Effector CD8-positive, alpha-beta T cell (primary cell): ENCODE data around the gene MAPKAPK3.
A peak's percentile ranks its signal among the peaks of the same experiment; 100 is the strongest.

Experiments used
- DNase-seq: peaks from one replicate; lab custom pipeline; 2025; lab: John Stamatoyannopoulos, UW
- total RNA-seq, 4 experiments: gene quantifications; one replicate each; lab custom pipeline; 2026; lab: John Stamatoyannopoulos, UW

MAPKAPK3 gene
- total RNA-seq, result 46.2 to 114 (median 75.6) reads per million in 4 experiments

DNA sequence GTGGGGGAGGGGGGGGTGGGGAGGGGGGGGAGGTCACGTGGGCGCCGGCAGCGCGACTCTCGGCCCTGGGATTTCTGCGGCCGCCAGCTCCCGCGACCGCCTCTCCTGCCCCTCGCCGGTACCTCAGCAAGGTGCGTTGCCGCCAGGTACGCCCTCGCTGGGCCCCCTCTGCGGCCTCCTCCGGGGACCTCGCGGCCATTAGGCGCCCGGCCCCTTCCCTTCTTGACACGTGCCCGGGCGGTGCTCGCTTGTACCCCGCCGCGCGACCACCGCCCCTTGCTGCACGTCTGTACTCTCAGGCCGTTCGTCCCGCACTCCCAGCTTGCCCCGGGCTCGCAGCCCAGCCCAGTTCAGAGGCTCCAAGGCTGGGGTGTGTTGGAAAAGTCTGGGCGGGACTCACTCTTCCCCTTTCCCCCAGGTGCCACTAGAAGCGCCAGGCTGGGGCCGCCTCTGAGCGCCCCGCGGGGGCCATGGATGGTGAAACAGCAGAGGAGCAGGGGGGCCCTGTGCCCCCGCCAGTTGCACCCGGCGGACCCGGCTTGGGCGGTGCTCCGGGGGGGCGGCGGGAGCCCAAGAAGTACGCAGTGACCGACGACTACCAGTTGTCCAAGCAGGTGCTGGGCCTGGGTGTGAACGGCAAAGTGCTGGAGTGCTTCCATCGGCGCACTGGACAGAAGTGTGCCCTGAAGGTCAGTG, at the start of gene MAPKAPK3:
Gene MAPKAPK3 (plus strand): TSS at position 56 of the 696 bp plus-strand sequence. CDS start 415 bp downstream, at position 471.
- DNase-seq, result peak; percentile 42

DNA sequence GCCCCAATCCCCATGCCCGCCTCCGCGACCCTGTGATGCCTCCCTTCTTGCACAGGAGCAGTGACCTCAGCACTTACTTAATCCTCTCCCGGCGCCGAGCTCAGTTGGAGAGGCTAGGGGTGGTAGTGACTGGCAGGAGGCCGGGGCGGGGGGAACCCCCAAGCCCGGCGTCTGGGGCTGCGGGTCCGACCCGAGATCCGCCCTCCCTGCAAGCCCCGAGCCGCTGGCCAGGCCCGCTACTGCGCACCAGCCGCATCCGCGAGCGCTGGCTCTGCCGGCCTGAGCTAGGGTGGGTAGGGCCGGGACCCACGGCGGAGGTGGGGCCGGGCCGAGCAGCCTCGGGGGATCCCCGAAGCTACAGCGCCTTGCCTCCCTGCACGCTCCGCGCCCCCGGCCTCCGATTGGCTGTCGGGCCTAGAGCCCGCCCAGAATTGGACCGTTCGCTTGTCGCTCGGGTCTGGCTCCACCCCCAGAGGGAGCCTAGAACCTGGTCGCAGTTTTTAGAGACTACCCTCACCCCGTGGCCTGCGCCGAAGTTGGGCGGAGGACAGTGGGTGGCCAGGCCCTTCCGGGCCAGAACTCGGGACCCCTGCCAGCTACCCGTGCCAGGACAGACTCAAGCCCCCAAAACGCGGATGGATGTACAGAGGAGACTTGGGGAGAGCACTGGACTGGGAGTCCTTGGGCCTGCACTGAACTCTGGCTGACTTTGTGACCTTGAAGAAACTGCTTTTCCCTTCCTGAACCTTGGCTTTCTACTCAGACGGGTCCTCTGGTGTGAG, 49.4 kb upstream of the MAPKAPK3 start, which contains the start of gene C3orf18:
Gene C3orf18 (minus strand): TSS at position 362 of the 782 bp plus-strand sequence. CDS start 2,048 bp downstream, outside the sequence.
- peak; percentile 88 for DNase-seq

DNA sequence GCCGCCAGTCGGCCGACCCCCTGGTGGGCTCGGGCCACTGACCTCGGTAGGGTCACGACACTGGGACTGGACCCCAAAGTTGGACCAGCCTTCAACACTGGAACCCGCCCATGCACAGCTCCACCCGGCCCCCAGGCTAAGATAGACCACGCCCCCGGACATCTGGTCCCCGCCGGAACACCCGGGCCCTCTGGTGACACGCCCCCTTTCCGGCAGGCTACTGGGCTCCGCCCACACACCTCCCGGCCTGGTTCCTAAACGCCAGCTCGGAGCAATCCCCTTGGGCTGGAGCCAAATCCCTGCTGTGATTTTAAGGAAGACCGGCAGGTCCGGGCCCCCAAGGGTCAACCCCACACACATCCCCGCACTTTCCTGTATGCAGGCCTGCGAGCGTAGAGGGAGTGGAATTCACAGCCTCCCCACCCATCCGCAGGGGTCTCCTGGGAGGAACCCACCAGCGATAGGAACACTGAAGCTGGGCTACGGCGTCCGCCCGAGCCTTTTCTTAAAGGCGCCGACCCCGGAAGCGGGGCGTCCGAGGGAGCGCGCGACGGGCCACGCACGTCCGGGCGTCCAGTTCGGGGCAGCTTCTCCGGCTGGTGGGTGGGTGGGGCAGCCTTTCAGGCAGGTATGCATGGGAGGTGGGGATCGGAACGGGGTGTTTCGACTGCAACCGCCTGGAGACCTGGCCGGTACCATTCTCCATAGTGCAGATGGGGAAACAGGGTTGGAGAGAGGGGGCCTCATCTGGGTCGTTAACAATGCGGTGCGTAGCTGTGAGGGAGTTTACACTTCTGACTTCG, 47.8 kb upstream of the MAPKAPK3 start, which contains the start of gene HEMK1:
Gene HEMK1 (plus strand): TSS at position 576 of the 803 bp plus-strand sequence. CDS start 1,583 bp downstream, outside the sequence.
- DNase-seq, result peak; percentile 84

DNA sequence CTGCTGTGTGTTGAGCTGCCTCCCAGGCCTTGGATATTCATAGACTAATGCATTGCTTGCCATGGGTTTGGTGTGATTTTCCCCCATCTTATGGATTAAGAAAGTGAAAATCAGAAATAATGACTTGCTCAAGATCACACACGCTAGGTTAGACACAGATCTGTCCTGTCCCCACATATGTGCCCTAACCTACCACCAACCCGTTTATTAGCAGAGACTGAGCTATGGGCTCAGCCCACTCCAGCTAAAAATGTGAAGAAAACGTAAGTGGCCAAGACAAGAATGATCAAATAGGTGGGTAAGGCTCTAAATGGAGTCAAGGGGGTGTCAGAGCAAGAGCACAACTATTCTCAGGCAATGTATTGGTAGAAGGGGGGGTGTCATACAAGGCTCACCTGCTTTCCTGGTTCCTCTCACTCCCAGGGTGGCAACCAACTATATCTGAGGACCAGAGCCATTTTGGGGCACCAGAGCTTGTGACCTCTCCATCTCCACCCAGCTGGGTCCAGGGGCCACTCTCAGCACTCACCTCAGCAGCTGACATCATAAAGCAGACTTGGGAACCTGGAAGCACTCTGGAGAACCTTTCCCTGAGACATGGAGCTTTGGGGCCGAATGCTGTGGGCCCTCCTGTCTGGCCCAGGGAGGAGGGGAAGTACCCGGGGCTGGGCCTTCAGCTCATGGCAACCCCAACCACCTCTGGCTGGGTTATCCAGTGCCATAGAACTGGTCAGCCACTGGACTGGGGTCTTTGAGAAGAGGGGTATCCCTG, 46.3 kb upstream of the MAPKAPK3 start:
- no peak for DNase-seq

DNA sequence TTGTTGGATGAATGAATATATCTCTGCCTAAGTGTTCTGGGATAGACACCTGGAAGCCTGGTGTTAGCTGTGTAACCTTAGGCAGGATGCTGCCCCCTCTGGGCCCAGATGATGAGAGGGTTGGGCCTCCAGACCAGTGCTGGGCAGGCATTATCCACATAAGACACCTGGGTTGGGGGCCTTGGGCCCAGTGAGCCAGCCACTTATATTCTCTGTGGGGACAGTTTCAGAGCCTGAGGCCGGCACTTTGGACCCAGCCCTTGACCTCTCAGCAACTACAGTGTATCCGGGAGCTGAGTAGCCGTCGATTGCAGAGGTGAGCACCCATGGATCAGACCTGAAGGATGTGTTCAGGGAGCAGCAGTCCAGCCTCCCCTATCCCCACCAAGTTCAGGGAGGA, 45.5 kb upstream of the MAPKAPK3 start:
- DNase-seq, result no peak

DNA sequence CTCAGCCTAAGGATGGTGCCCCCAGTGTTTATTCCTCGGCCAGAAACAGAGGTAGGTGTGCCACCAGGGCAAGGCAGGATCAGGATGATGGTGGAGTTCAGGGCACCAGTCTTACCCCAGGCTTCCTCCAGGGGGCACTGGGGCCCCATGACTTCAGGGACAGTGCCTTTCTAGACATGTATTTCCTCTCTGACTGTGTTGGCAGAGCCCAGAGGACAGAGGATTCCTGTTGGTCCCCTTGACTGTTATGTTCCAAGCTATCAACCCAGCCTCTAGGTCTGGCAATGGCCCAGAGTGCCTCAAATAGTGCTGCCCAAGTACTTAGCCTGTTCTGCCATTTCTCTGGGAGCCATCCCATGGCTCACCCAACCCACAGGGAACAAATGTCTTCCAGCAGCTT, 44.8 kb upstream of the MAPKAPK3 start:
- DNase-seq, result peak; percentile 68

DNA sequence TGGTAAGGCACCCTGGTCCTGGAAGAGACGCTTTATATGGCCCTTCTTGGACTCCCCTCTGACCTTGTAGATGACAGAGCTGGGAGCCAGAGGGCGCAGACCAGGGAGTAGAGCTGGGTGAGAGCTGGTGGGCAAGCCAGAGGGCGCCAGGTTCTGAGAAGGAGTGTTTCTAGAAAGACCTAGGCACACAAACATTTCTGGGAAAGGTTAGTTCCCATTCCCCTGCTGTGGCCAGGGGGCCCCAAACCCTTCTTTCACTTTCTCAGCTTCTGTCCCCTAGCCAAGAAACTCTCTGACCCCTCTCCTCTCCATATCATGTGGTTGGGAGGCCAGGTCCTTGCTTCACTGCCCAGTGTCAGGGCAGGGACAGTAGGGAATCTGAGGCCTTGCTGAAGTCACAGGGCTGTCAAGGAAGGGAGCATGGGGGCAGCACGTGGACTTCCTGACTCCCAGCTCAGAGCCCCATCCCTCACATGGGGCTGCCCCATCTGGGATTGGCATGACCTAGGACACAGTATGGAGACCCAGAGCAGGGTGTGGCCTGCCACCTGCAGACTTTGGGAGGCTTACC, 44.1 kb upstream of the MAPKAPK3 start:
- DNase-seq, result no peak

DNA sequence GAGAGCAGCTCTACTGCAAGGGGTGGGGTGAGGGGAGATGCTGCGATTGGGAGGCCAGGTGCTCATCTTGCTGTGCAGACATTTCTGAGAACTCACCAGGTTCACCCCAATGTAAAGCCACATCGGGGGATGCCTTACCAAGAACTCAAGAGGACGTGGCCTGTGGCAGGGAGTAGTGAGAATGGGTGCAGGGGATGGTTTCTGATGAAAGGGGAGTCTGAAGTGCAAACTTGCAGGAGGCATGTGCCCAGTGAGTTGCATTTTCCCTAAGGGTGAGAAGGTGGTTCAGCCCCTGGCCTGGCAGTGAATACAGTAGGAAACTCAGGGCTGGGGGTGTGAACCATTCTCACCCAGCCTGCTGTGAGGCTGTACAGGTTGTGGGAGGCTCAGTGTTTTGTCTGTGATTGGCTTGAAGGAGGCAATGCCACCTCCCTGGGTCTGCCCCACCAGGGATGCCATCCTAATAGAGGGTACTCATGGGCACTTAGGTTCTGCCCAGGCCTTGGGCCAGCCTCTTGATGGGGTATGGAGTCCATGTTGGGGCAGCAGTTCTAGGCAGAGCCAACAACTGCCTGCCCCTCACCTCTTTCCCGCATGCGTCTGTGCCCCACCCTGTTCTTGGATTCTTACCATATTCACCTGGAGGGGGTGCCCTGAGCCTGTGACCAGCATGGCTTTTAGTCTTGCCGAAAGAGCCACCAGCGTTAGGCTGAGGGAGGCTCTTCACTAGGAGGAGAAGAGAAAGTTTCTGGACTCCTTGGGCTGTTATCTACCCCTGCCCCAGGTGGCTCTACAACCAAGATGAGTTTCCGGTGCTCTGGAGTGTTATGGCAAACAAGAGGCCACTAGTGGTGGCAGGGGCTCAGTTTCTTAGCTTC, 43.1 kb upstream of the MAPKAPK3 start:
- DNase-seq, result peak; percentile 11

DNA sequence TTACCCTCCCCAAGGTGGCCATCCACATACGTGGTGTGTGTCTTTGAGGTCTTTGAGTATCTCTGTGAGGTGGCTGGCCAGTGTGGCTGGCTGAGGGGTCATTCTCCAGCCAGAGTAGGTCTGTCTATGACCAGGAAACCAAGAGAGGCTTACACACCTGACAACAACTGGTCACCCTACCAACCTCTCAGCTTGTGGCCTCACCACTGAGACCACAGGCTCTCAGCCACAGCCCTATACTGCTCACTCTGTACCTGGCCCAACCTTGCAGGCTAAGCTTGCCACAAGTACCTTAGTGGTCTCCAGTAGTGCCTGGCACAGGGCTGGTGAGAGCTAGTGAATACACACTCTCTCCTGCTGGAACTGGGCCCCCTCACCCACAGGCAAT, 42.5 kb upstream of the MAPKAPK3 start:
- DNase-seq, result no peak

DNA sequence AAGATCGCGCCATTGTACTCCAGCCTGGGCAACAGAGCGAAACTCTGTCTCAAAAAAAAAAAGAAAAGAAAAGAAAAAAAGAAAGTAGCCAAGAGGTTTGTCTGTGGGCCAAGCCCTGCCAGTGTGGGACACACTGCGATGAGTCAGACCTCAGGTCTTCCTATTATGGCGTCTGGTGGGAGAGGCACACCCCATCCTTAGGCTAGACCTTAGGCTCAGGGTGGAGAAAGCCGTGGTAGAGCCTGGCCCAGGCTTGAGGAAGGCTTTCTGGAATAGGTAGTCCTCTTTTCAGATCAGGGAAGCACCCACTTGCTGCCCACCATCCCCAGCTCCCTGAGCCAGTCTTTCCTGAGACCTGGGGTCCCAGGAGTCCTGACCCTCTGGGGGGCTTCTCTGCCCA, 41.6 kb upstream of the MAPKAPK3 start:
- no peak for DNase-seq

DNA sequence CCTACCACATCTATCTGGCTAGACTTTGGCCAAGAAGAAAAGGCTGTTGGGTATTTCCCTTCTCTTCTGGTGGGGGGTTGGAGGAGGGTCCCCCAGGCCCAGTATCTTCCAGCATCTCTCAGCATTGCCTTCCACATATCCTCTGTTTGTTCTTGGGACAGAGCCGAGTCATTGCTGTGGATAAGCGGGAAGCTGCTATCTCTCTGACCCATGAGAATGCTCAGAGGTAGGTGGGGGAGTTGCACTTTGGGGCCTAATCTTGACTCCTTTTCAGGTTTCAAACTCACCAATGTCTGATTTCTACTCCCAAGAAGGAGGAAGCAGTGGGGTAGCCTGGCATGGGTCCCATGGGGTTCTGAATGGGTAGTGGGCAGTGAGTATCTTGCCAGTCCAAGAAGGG, 39.6 kb upstream of the MAPKAPK3 start:
- DNase-seq, result no peak

DNA sequence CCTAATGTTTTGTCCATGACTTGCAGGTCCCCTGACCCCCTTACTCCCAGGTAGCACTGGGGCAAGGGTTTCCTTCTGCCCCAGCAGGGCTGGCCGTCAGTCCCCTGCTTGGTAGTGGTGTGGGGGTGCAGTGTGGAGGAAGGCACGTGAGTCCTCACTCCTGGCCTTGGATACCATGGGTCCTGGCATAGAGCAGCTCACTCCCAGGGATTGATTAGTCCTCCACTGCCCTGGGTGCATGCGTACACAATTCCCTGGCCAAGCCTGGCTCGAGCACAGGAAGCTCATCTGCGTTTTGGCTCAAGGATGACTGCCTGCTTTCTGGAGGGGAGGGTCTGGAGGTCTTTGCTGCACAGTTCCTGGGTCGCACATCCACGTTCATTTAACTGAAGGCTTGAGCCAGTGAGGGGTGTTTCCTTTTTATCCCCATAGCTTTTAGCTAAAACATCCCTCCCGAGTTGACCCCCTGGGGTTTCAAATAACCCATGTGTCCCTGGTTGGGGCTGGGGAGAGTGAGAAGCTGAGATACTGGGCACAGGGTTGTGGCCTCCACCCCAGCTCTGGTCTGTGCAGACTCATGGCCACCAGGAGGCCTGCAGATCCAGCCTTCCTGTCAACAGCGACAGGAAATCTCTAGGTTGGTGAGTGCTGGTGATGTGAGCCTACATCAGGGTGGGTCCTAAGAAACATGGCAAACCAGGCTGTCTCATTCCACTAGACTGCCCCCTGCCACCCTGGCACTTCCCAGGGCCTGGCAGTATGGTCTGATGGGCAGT, 36.1 kb upstream of the MAPKAPK3 start:
- DNase-seq, result no peak

DNA sequence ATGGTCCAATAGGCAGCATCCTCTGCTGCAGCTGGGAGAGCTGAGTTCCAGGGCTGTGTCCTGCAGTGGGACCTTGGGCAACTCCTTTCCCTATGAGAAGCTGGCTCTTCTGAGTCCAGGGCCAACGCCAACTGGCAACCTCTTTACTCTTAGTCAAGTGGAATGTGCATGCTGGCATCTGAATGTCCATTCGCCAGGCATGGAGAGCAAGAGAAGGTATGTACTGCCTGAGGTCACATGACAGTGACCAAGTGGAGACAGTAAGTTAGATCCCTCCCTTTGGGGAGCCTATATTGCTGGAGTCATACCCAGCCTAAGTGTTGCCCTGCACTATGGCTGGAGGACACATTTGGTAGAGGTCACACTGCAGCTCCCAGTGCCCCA, 35.5 kb upstream of the MAPKAPK3 start:
- no peak for DNase-seq

DNA sequence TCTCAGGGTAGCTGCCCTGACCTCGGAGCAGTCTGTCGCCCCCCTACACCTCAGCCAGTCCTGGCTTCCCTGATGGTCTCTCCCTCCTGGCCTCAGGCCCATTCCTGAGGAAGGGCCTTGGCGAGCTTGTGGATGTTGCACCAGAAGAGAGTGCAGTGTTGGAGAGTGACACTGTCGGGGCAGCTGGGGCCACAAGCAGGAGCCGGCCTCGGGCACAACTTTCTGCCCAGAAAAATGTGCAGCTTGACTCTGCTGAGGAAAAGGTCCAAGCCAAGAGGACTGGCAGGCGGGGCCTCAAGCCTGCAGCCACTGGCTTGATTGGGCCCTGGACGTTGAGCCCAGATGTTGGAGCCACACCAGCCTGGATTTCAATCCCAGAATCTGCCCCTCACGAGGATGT, 34.9 kb upstream of the MAPKAPK3 start:
- no peak for DNase-seq

DNA sequence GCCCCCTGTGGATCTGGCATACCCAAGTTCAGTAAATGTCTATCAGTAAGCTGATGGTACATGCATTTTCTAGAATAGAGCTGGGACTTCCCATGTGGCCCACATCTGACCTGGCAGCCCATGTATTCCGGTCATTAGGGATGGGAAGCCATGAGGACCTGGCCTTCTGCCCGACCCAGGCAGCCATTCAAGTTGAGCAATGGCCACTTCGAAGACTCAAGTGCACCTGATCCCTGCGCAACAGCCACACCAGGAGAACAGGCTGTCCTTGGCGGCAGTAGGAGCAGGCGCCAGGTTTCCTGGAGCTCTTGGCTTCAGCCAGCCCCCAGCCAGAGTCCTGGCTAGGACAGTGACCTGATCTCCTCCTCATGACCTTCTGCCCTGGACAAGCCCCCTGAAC, 33.1 kb upstream of the MAPKAPK3 start:
- DNase-seq, result no peak

DNA sequence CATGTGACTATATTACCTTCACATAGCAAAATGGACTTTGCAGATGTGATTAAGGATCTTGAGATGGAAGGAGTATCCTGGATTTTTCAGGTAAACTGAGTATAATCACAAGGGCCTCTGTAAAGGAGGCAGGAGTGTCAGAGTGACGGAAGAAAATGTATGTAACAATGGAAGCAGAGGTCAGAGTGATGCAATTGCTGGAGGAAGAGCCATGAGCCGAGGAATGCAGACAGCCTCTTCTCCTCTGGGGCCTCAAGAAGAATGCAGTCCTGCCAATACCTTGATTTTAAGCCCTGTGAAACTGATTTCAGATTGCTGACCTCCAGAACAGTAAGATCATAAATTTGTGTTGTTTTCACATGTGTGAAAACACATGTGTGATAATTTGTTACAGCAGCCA, 32.6 kb upstream of the MAPKAPK3 start:
- DNase-seq, result no peak

DNA sequence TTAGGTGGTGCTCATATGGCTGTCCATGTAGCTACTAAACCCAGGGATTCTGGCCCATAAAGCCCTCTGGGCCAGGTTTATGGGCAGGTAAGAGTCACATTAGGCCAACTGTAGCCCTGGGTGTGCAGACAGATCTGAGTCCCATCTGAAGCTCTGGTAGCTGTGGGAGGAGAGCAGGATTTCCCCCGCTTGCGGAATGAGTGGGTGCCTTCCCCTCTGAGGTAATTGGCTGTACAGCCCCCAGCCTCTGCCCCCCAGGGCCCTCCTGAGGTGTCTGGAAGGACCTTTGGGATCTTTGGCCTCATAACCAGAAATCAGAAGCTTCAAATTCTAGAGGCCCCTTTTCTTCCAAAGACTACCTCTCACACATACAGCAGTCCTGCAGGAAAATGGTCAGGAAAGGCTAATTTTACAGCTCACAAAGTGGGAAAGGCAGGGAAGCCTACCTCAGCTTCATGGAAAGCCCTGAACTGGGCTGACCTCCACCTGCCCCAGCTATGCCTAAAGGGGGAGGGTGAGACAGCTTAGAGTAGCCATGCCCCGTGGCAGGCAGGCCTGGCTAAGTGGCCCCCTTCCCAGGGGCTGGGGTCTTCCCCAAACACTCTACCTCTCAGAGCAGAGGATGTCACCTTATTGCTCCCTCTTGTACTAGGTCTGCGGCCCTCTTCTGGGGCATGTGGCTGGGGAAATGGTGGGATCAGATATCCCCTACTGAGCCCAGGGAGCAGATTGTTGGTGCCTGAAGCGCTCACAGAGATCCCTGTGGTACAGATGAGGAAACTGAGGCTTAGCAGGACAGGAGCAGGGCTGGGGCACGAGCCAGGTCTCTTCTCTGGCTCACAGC, 30.8 kb upstream of the MAPKAPK3 start:
- DNase-seq, result no peak

DNA sequence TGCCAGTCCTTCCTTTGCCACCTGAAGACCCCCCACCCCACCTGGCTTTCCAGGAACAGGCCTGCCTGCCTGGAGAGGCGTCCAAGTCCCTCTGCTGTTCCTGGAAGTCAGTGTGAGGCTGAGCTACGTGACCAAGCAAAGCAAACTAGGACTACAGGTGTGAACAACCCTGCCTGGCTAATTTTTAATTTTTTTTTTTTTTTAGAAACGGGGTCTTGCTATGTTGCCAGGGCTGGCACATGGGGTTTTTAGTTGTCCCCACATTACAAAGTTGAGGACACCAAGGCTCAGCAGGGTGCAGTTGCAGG, 30.2 kb upstream of the MAPKAPK3 start:
- no peak for DNase-seq

DNA sequence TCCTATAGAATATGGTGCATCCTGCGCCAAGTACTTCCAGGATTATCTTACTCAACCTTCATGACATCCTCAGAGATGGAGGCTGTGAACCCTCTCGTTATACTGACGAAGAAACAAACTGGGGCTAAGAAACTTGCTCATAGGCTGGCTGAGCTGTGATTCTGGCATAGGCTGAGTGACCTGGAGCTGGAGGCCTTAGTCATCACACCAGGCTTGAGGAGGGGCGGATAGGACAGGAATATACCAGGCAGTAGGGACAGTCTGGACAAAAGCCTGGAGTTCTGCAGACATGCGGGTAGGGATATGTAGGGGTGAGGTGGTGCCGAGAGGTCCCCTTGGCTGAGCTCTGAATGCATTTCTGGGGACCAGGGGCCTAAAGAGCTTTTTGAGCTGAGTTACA, 29.6 kb upstream of the MAPKAPK3 start:
- no peak for DNase-seq
